Activated CD4-positive, alpha-beta T cell treated with anti-CD3 and anti-CD28 coated beads, Interleukin-2, Interleukin-4, amounts not matched to agents 100 ng/mL and 50 ng/mL, durations not matched to agents 16 hours and 8 hours (primary cell): ENCODE results near the gene ADAMTSL5.
A peak's percentile ranks its signal among the peaks of the same experiment; 100 is the strongest.
"Not testable (repeated sequence)": the region's sequence is repeated elsewhere in the genome, so short reads cannot be mapped to it uniquely, and the experiment has no call there.

Experiments used
- DNase-seq: peaks from one replicate; pipeline ENCODE4 v3.0.0-alpha.2; 2020; ENCODE audit warnings: low spot score

The ADAMTSL5 gene

DNA sequence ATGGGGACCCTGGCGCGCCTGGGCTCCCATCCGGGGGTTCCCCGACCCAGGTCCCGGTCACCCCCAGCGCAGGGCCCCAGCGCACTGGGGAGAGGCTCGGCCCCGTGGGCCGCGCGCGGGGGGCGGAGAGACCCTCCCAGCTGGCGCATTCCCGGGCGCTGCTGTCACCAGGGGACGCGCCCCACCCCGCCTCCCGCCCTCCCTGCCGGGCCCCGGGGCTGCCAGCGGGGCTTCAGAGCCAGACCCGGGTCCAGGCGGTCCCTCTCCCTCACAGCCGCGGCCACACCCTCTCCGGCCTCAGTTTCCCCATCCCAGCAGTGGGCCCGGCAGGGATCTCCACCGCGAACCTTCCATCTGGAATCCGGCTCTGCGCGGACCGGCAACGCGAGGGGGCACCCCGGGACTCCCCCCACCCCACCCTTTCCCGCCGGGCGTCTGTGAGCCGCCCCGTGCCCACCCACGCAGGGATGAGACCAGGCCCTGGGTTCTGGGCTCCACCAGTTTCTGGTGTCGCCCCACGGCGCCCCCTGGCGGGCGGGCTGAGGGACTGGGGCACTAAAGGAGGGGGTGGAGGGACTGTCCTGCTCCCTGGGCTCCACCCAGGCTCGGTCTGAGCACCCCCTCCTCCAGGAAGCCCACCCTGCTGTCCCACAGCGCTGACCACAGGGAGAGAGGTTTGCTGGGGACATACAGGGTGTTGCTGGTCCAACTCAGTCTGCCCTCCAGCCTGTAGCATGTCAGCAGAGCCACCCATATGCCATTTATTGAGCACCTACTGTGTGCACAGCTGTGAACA is 878 bp upstream of the ADAMTSL5 start:
- peak; percentile 76 for DNase-seq

- no peak for DNase-seq
Observed at GRCh38 chr19:1511318-1512317, 1.2 kb downstream of the ADAMTSL5 start.

DNA sequence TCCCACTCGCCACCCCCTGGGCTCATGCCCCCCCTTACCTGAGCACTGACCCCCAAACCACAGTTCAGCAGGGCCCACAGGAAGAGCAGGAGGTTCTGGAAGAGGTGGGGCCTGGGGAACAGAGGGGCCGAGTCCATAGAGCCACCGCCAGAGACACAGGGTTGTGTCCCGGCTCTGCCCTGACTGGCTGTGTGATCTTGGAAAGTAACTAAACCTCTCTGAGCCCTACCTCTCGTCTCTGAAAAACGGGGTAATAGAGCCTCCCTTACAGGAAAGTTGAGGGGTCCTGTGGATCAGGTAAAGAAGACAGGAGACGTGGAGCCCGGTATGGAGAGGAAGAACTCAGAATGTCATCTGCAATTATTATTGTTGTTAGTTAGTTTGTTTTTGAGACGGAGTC is 2.0 kb downstream of the ADAMTSL5 start:
- no peak for DNase-seq

- no peak for DNase-seq
Observed at GRCh38 chr19:1510442-1510806, 2.4 kb downstream of the ADAMTSL5 start.

- DNase-seq = no peak
Observed at GRCh38 chr19:1509602-1510441, 3.0 kb downstream of the ADAMTSL5 start.

- DNase-seq = no peak
Observed at GRCh38 chr19:1508507-1508856, 4.3 kb downstream of the ADAMTSL5 start.

DNA sequence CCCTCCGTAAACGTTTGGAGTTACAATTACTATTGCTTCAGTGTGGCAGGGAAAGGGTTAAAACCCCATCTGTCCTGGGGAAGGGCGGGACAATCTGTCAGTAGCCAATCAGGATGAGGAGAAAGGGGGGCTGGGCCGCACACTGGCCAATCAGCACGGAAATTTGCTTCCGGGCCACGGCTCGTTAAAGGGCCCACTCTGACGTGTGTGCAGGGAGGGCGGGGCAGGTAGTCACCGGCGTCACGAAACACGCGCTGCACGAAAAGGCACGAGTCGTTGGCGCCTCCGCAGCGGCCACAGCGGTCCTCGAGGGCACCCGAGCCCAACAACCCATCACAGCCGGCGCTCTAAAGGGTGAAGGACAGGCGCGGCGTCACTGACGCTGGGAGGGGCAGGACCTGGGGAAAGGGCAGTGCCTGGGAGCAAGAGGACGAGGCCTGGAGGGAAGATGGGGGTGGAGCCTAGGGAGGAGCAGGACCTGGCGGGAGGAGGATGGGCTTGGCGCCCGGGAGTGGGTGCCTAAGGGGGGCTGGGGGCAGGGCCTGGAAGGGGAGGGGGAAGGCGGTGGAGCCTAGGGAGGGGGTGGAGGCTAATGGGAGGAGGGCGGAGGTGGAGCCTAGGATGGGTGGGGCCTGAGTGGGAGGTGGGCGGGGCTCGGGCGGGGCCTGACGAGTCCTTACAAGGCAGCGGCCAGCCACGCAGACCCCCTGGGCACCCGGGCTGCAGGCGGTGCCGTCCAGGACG is 4.9 kb downstream of the ADAMTSL5 start:
- DNase-seq = peak; percentile 89

GRCh38 chr19:1507192-1507660 is 5.6 kb downstream of the ADAMTSL5 start:
- DNase-seq = no peak

DNA sequence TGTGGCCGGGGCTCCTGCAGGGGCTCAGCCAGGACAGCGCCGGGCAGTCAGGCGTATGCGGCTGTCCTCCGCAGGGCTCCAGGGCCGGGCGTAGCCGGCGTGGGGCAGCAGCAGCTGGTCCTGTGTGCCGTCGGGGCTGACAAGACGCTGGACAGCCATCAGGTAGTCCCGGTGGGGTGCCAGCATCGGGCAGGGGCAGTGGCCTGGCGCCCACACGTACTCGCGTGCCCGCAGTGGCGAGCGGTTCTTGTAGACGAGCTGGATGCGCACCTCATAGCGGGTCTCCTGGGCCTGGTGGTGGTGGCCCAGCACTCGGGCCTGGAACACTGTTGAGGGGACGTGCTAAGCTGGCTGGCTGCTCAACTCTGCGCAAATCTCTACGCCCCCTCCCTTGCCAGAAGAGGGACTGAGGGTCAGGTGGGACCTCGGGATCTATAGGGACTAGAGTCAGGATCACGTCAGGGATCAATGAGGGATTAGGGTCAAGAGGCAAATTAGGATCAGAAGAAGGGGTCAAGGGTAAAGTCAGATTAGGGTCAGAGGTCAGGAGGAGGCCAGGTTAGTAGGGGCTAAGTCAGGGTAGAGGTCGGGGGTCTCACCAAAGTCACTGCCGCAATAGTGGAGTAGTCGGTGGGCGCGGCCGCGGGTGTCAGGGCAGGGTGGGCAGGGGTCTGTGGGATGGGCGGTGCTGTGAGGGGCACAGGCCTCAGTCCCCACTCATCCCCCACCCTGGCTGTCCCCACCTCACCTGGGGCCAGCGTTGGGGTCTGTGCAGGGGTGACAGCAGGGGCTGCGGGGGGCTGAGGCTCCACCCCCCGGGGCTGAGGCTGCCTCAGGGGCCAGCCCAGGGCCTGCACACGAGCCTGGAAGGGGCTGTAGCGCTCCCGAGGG is 6.6 kb downstream of the ADAMTSL5 start:
- no peak for DNase-seq

DNA sequence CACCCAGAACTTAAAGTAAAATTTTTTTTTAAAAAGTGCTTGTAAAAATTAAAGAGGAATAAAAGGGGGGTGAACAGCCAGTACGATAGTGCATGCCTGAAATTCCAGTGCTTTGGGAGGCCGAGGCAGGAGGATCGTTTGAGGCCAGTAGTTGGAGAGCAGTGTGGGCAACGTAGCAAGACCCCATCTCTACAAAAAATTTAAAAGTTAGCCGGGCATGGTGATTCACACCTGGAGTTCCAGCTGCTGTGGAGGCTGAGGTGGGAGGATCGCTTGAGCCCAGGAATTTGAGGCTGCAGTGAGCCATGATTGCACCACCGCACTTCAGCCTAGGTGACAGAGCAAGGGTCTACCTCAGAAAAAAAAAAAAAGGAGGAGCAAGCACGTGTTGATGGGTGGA is 7.8 kb downstream of the ADAMTSL5 start:
- DNase-seq = no peak

DNA sequence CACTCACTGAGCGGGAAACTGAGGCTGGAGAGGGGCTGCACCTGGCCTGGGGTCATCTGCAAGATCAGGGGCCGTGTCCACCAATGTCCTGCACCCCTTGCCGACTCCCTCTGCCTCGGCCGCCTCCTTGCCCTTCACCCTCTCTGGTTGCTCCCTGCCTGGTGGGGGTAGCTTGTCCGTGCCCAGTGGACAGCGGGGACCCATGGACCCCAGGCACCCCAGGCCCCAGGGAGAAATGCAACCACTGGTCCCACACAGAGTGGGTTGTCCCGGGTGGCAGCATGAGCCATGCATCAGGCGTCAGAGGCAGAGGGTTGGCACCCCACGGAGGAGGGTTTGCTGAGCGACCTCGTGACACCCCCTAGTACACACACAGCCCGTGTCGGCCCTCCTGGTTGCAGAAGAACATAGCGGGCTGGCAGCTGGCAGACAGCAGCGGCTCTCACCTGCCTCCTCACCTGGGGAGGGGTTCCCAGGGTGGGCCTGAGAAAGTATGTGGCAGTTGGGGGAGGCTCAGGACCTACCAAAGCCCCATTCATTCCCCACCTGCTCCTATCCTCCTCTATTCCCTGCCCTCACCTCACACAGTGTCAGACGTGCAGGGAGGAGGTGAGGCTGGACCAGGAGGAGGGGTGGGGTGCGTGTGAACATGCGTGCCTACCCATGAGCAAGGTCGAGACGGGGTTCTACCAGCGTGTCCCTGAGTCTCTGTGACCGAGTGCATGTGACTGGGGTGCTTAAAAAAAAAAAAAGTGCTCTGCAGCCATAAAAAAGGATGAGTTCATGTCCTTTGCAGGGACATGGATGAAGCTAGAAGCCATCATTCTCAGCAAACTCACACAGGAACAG is 8.7 kb downstream of the ADAMTSL5 start:
- DNase-seq = no peak

GRCh38 chr19:1503089-1503924 is 9.5 kb downstream of the ADAMTSL5 start:
- DNase-seq = peak; percentile 69

DNA sequence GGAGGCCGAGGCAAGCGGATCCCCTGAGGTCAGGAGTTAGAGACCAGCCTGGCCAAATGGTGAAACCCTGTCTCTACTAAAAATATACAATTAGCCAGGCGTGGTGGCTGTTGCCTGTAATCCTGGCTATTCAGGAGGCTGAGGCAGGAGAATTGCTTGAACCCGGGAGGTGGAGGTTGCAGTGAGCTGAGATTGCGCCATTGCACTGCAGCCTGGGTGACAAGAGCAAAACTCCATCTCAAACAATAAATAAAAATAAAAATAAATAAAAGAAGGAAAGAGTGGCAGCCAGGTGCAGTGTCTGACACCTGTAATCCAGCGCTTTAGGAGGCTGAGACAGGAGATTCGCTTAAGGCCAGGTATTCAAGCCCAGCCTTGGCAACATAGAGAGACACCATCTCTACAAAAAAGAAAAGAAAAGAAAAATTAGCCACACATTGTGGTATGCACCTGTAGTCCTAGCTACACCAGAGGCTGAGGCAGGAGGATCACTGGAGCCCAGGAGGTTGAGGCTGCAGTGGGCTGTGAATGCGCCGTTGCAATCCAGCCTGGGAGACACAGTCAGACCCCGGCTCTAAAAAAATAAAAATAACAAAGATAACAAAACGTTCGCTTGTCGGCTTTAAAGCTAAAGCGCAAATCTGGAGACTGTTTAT is 10.3 kb downstream of the ADAMTSL5 start:
- no peak for DNase-seq

GRCh38 chr19:1501200-1501595 is 11.6 kb downstream of the ADAMTSL5 start:
- no peak for DNase-seq

GRCh38 chr19:1499231-1499630 is 13.6 kb downstream of the ADAMTSL5 start:
- not testable (repeated sequence) for DNase-seq

DNA sequence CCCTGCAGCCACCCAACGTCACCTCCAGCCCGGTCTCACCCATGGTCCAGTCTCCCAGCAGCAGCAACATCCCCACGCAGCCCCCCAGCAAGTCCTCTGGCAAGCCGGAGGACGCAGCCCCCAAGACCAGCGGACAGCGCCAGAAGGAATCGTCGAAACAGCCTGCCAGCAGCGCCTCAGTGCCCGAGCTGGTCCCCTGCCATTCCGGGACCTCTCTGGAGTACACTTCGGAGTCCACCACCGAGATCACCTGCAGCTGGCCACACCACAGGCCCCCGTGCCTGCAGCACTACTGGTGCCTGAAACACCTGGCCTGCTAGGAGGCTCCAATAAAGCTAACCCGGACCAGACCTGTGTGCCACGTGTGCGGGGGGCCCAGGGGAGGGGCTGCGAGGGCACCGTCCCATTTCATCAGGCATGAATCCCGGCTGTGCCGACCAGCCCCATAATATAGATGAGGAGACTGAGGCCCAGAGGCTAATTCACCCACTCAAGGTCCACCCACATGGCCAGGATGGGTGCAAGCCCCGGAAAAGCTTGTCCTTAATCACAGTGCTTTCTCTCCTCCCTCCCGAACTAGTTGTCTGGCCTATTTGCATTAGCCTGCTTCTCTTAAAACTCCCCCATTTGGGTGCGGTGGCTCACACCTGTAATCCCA is 15.1 kb downstream of the ADAMTSL5 start:
- no peak for DNase-seq
